Thoracic aorta (tissue), 2 donors: ENCODE data around the gene NKG7. TPM values are rescaled to one million over a fixed set of nuclear protein-coding genes. Genes with fewer than 3 reads are reported as not detected.

ENCODE experiments used
- ATAC-seq: fragments of 150-250 bp; one replicate; pipeline ENCODE4 v1.8.0; 2017; ENCODE audit warnings: low read depth; ENCODE audit not compliant: insufficient number of reproducible peaks, low FRiP score
- DNase-seq: peaks from one replicate; pipeline ENCODE4 v3.0.0-alpha.2; 2020; ENCODE audit warnings: low spot score
- H3K27ac ChIP-seq, 2 donors: fragments of 200-600 bp; sonication (generic); 1 replicate in 1 of 2; 2 replicates in 1 of 2; pipeline ENCODE4 v1.5.1; 2016; ENCODE audit warnings: mild to moderate bottlenecking in 2 of 2, moderate library complexity in 2 of 2
- H3K27me3 ChIP-seq: fragments of 200-600 bp; sonication (generic); replicated peaks from 2 replicates; pipeline ENCODE4 v1.6.0; 2016; ENCODE audit warnings: mild to moderate bottlenecking; ENCODE audit not compliant: insufficient read depth
- H3K36me3 ChIP-seq: fragments of 200-600 bp; sonication (generic); one replicate; pipeline ENCODE4 v1.5.1; 2016
- H3K4me1 ChIP-seq, 2 donors: fragments of 200-600 bp; sonication (generic); 1 replicate in 1 of 2; 2 replicates in 1 of 2; pipeline versions ENCODE4 v1.5.1 to v1.6.0; 2016; ENCODE audit warnings: low read depth in 2 of 2, mild to moderate bottlenecking in 1 of 2; ENCODE audit not compliant: control insufficient read depth in 1 of 2
- H3K4me3 ChIP-seq: fragments of 200-600 bp; sonication (generic); 2 replicates; pipeline ENCODE4 v1.5.1; 2016; ENCODE audit warnings: mild to moderate bottlenecking
- H3K9me3 ChIP-seq: fragments of 200-600 bp; sonication (generic); 2 replicates; pipeline ENCODE4 v1.5.1; 2016
- total RNA-seq, 2 donors: library from RNA; depleted of rRNA; stranded (reverse); fragments of >200 nt; gene quantifications; one replicate each; pipeline versions ENCODE4 v1.1.0 to v1.2.3, GENCODE V29; 2016
- TF ChIP-seq, protein P1 (sequence below): fragments of 200-600 bp; sonication (generic); IDR thresholded peaks from one replicate; pipeline ENCODE4 v1.5.1; 2019; ENCODE audit warnings: antibody characterized with exemption

The NKG7 gene
- total RNA-seq, 2 donors from 2014 or later: 0.54 to 4.4 TPM

DNA sequence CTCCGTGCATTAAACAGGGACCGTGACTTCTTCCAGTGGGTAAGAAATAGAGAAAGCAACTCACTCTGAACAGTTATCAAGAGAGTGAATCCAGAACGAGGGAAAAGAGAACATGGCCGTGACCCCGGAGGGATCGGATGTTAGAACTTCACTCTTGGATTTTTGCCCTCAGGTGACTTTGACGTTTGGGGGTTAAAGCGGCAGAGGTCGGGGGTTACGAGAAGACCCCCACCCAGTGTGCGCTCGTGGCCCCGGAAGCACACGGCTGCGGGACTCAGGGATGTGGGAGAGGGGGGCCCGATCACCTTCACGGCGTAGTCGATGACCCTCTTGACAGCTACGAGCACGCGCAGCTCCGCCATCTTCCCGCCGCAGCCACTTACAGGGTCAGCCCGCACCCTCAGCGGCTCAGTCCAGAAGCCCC lies 6.5 kb downstream of the NKG7 start, which contains the start of gene ETFB:
TSS of gene ETFB (minus strand) at position 424 of the 424 bp plus-strand sequence. CDS start at position 362, 62 bp downstream.
- no peak for ATAC-seq
- TF ChIP-seq, protein P1, sequence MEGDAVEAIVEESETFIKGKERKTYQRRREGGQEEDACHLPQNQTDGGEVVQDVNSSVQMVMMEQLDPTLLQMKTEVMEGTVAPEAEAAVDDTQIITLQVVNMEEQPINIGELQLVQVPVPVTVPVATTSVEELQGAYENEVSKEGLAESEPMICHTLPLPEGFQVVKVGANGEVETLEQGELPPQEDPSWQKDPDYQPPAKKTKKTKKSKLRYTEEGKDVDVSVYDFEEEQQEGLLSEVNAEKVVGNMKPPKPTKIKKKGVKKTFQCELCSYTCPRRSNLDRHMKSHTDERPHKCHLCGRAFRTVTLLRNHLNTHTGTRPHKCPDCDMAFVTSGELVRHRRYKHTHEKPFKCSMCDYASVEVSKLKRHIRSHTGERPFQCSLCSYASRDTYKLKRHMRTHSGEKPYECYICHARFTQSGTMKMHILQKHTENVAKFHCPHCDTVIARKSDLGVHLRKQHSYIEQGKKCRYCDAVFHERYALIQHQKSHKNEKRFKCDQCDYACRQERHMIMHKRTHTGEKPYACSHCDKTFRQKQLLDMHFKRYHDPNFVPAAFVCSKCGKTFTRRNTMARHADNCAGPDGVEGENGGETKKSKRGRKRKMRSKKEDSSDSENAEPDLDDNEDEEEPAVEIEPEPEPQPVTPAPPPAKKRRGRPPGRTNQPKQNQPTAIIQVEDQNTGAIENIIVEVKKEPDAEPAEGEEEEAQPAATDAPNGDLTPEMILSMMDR: no peak
- H3K9me3 ChIP-seq: no peaks in the 10 kb centered on the region

DNA sequence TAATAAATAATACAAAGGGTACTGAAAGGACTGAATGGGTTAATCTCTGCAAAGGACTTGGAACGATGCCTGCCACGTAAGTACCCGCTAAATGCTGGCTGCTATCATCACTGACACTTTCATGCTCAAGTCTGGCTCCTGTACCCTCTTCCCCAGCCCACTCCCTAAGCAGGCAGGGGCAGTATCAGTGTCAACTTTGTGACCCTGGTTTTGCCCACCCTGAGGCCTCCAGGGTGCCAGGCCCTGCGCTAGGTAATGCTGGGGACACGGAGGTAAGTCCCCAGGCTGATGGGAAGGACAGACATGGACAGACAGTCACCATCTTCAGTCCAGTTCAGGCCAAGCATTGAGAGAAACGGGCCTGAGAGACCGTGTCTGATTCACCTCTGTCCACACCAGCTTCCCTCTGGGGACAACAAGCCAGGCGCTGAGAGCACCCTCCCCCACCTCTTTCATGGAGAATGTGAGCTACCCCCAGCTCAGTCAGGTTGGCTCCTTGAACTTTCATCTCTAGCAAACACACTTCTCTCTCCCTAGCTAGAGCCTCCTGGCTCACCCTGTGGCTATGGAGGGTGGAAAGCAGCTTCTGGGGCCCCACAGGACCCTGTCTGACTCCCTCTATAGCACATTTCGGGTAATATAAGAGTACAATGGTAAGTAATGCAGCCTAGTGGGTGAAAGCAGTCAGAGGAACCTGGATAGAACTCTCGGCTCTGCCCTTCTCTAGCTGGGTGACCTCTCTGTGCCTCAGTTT lies 7.1 kb downstream of the NKG7 start:
- Histone ChIP-seq H3K4me1 (peaks cover 7 to 22% of the 10 kb centered on the region in 2 donors), H3K36me3 (no peaks in the 10 kb centered on the region), H3K27me3 (no peaks in the 10 kb centered on the region), H3K9me3 (no peaks in the 10 kb centered on the region), H3K27ac (peak overlapping the region; percentile 78 to 84), H3K4me3 (peak overlapping the region; percentile 81)
- DNase-seq (no peak), ATAC-seq (no peak)
- TF ChIP-seq, protein P1: no peak

More for the DNA sequence above, 6.5 kb downstream of the NKG7 start, which contains the start of gene ETFB:
- Histone ChIP-seq H3K36me3 (no peaks in the 10 kb centered on the region), H3K27ac (peak within 1 kb of the TSS; percentile 84 to 95), H3K4me1 (peaks cover 7 to 22% of the 10 kb centered on the region in 2 donors), H3K27me3 (no peaks in the 10 kb centered on the region), H3K4me3 (peak within 1 kb of the TSS; percentile 81)
- no peak for DNase-seq

DNA sequence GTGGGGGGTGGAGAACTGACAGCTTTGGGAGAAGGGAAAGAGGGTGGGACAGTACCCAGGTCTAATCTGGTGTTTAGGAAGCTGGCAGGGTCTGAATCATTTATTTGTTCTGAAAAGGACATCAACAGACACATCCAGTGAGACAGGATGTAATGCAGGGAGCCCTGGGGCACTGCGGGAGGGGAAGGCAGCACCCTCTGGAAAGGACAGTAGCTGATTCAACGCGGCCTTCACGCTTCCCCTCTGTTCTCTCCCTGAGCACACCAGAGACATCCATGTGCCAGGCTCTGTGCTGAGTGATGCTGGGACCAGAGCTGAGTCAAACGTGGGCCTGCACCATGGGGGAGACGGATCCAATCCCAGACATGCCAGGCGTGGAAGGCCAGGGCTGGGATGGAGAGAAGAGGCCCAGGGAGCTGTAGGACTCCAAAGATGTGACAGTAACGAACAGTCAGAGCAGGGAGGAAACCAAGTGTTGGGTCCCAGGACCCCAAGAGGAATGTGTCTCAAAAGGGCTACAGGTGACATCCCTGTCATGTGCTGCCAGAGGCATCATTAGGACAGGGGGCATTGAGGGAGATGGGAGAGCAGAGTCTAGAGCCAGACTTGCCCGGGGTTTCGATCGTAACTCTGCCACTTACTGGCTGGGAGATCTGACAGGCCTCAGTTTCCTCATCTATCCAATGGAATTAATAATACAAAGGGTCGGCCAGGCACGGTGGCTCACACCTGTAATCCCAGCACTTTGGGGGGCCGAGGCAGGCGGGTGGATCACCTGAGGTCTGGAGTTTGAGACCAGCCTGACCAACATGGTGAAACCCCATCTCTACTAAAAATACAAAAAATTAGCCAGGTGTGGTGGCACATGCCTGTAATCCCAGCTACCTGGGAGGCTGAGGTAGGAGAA lies 8.0 kb downstream of the NKG7 start:
- H3K9me3 ChIP-seq: no peaks in the 10 kb centered on the region
- DNase-seq (no peak), ATAC-seq (no peak)
- H3K4me1 ChIP-seq: peaks cover 7 to 22% of the 10 kb centered on the region in 2 donors
- no peak overlapping the region for H3K4me3 ChIP-seq
- no peak overlapping the region for H3K27ac ChIP-seq
- TF ChIP-seq, protein P1: no peak
- no peaks in the 10 kb centered on the region for H3K36me3 ChIP-seq
- no peaks in the 10 kb centered on the region for H3K27me3 ChIP-seq

DNA sequence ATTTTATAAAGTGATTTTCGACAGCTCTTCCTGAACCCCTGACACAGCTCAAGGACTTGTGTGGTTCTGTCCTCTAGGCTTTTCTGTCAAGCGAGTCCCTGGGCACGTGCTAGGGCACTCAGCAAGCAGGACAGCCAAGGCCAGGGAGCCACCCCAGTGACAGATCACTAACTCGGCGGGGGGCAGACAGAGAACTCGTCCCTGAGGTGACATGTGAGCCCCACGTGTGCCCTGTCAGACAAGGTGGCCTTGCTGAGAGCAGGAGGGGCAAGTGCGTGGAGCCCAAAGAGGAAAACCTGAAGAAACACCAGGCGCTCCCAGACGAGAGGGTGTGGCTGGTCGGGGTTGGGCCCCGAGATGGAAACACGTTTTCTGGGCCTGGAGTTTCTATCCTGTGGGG lies 11.2 kb downstream of the NKG7 start:
- Histone ChIP-seq H3K9me3 (no peaks in the 10 kb centered on the region), H3K4me3 (no peak overlapping the region), H3K27ac (no peak overlapping the region), H3K27me3 (no peaks in the 10 kb centered on the region), H3K36me3 (no peaks in the 10 kb centered on the region), H3K4me1 (peaks cover 7 to 16% of the 10 kb centered on the region in 2 donors)
- DNase-seq: no peak
- TF ChIP-seq, protein P1: no peak
- no peak for ATAC-seq

DNA sequence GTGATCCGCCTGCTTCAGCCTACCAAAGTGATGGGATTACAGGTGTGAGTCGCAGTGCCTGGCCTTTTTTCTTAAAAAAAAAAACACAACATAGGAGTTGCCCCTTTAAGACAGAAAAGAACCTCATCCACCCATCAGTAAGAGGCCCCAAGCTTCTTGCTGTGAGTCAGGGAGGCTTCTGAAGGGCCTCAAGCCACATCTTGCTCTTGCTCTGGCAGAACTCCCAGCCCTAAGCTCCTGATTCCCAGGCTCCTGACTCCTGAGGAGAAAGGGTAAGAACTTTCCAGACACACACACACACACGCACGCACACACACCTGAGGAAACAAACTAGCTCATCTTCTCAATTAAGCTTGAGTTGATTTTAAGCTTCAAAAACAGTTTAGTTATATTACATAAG lies 13.2 kb downstream of the NKG7 start:
- Histone ChIP-seq H3K27me3 (no peaks in the 10 kb centered on the region), H3K9me3 (no peaks in the 10 kb centered on the region), H3K4me1 (peaks cover 0 to 1% of the 10 kb centered on the region in 2 donors), H3K36me3 (no peaks in the 10 kb centered on the region), H3K27ac (no peak overlapping the region), H3K4me3 (no peak overlapping the region)
- TF ChIP-seq, protein P1: no peak
- ATAC-seq (no peak), DNase-seq (no peak)
